Activated CD4-positive, alpha-beta T cell treated with anti-CD3 and anti-CD28 coated beads, Interleukin-2, amount 10 ng/mL, durations not matched to agents 7 days and 5 days (primary cell): ENCODE data around the gene RGS5. TPM values are rescaled to one million over a fixed set of nuclear protein-coding genes. Genes with fewer than 3 reads are reported as not detected.

ENCODE experiments used
- CTCF ChIA-PET: fragments of 350-600 bp; sonication (Branson Sonifier 250); formaldehyde crosslinking; loops from one replicate; lab custom pipeline; 2021; ENCODE audit warnings: antibody characterized with exemption; lab: Charles Lee
- POLR2A ChIA-PET: fragments of 350-600 bp; sonication (Branson Sonifier 250); formaldehyde crosslinking; loops from one replicate; lab custom pipeline; 2021; ENCODE audit warnings: antibody characterized with exemption; lab: Charles Lee
- DNase-seq: peaks from one replicate; pipeline ENCODE4 v3.0.0-alpha.2; 2020
- H3K27ac Mint-ChIP-seq: one replicate; pipeline ENCODE4 v1.8.0; 2021; ENCODE audit warnings: mild to moderate bottlenecking, moderate library complexity, mixed read lengths
- H3K27me3 Mint-ChIP-seq: one replicate; pipeline ENCODE4 v1.8.0; 2021; ENCODE audit warnings: mixed read lengths
- H3K36me3 Mint-ChIP-seq: one replicate; pipeline ENCODE4 v1.8.0; 2021; ENCODE audit warnings: low read depth, mixed read lengths
- H3K4me1 Mint-ChIP-seq: one replicate; pipeline ENCODE4 v1.8.0; 2021; ENCODE audit warnings: mixed read lengths
- H3K4me3 Mint-ChIP-seq: one replicate; pipeline ENCODE4 v1.8.0; 2021; ENCODE audit warnings: mild to moderate bottlenecking, moderate library complexity, mixed read lengths
- H3K9me3 Mint-ChIP-seq: one replicate; pipeline ENCODE4 v1.8.0; 2021; ENCODE audit warnings: mixed read lengths
- total RNA-seq, 2 experiments: library from RNA; stranded (reverse); gene quantifications; one replicate each; pipeline ENCODE4 v1.2.3, GENCODE V29; 2021

RGS5 gene
- total RNA-seq, 2 experiments from 2014 or later, result 2.2 to 2.5 TPM

GRCh38 chr1:163120372-163120771, 82.3 kb downstream of the RGS5 start:
- Mint-ChIP-seq H3K36me3 (no peaks in the 10 kb centered on the region), H3K4me1 (no peaks in the 10 kb centered on the region), H3K9me3 (no peaks in the 10 kb centered on the region), H3K4me3 (no peak overlapping the region), H3K27me3 (peaks cover 26% of the 10 kb centered on the region), H3K27ac (no peak overlapping the region)
- ChIA-PET POLR2A (no interaction called here), CTCF (no interaction called here)
- no peak for DNase-seq

GRCh38 chr1:163119707-163120106, 83.0 kb downstream of the RGS5 start:
- ChIA-PET CTCF (no interaction called here), POLR2A (no interaction called here)
- Mint-ChIP-seq H3K36me3 (no peaks in the 10 kb centered on the region), H3K27me3 (peaks cover 24% of the 10 kb centered on the region), H3K9me3 (no peaks in the 10 kb centered on the region), H3K4me1 (no peaks in the 10 kb centered on the region), H3K4me3 (no peak overlapping the region), H3K27ac (no peak overlapping the region)
- DNase-seq, result no peak

GRCh38 chr1:163115887-163116286, 86.8 kb downstream of the RGS5 start:
- H3K4me1 Mint-ChIP-seq, result no peaks in the 10 kb centered on the region
- DNase-seq, result no peak
- no peaks in the 10 kb centered on the region for H3K36me3 Mint-ChIP-seq
- CTCF ChIA-PET, result no interaction called here
- H3K27ac Mint-ChIP-seq, result no peak overlapping the region
- no peak overlapping the region for H3K4me3 Mint-ChIP-seq
- POLR2A ChIA-PET, result no interaction called here
- H3K9me3 Mint-ChIP-seq, result no peaks in the 10 kb centered on the region
- H3K27me3 Mint-ChIP-seq, result peaks cover 18% of the 10 kb centered on the region

GRCh38 chr1:163107655-163108054, 95.1 kb downstream of the RGS5 start:
- Mint-ChIP-seq H3K36me3 (no peaks in the 10 kb centered on the region), H3K27ac (no peak overlapping the region), H3K9me3 (no peaks in the 10 kb centered on the region), H3K4me3 (no peak overlapping the region), H3K4me1 (no peaks in the 10 kb centered on the region), H3K27me3 (peaks cover 8% of the 10 kb centered on the region)
- ChIA-PET CTCF (interaction anchor here (0.5 kb wide), 1 partner anchor 245 kb away, joined by 3 read pairs; no protein-coding TSS in a partner anchor), POLR2A (no interaction called here)
- DNase-seq, result no peak

- no peak for DNase-seq
- POLR2A ChIA-PET, result no interaction called here
- H3K27ac Mint-ChIP-seq, result no peak overlapping the region
- CTCF ChIA-PET, result no interaction called here
- no peaks in the 10 kb centered on the region for H3K4me1 Mint-ChIP-seq
- no peaks in the 10 kb centered on the region for H3K9me3 Mint-ChIP-seq
- no peaks in the 10 kb centered on the region for H3K36me3 Mint-ChIP-seq
- H3K27me3 Mint-ChIP-seq, result peaks cover 8% of the 10 kb centered on the region
- H3K4me3 Mint-ChIP-seq, result no peak overlapping the region
Observed at GRCh38 chr1:163106364-163106987, 96.2 kb downstream of the RGS5 start.

GRCh38 chr1:163104385-163105099, 98.2 kb downstream of the RGS5 start:
- Mint-ChIP-seq H3K4me3 (no peak overlapping the region), H3K27me3 (peaks cover 8% of the 10 kb centered on the region), H3K36me3 (no peaks in the 10 kb centered on the region), H3K9me3 (no peaks in the 10 kb centered on the region), H3K27ac (no peak overlapping the region), H3K4me1 (no peaks in the 10 kb centered on the region)
- ChIA-PET POLR2A (no interaction called here), CTCF (interaction anchor here (0.6 kb wide), 1 partner anchor 614 kb away, joined by 3 read pairs; no protein-coding TSS in a partner anchor)
- DNase-seq, result no peak

- POLR2A ChIA-PET, result no interaction called here
- no peak for DNase-seq
- Mint-ChIP-seq H3K36me3 (no peaks in the 10 kb centered on the region), H3K4me3 (no peak overlapping the region), H3K4me1 (no peaks in the 10 kb centered on the region), H3K27ac (no peak overlapping the region), H3K9me3 (no peaks in the 10 kb centered on the region), H3K27me3 (peaks cover 6% of the 10 kb centered on the region)
- CTCF ChIA-PET, result no interaction called here
Observed at GRCh38 chr1:163102590-163102989, 100.1 kb downstream of the RGS5 start.

- Mint-ChIP-seq H3K27ac (no peak overlapping the region), H3K27me3 (no peaks in the 10 kb centered on the region), H3K4me3 (no peak overlapping the region), H3K9me3 (no peaks in the 10 kb centered on the region), H3K36me3 (no peaks in the 10 kb centered on the region), H3K4me1 (no peaks in the 10 kb centered on the region)
- DNase-seq, result no peak
- ChIA-PET POLR2A (no interaction called here), CTCF (no interaction called here)
Observed at GRCh38 chr1:163095213-163095612, 107.5 kb downstream of the RGS5 start.

GRCh38 chr1:163094589-163094988, 108.1 kb downstream of the RGS5 start:
- Mint-ChIP-seq H3K27me3 (no peaks in the 10 kb centered on the region), H3K27ac (no peak overlapping the region), H3K9me3 (no peaks in the 10 kb centered on the region), H3K4me3 (no peak overlapping the region), H3K4me1 (no peaks in the 10 kb centered on the region), H3K36me3 (no peaks in the 10 kb centered on the region)
- CTCF ChIA-PET, result no interaction called here
- DNase-seq, result no peak
- POLR2A ChIA-PET, result no interaction called here

GRCh38 chr1:163094182-163094581, 108.5 kb downstream of the RGS5 start:
- Mint-ChIP-seq H3K4me1 (no peaks in the 10 kb centered on the region), H3K36me3 (no peaks in the 10 kb centered on the region), H3K4me3 (no peak overlapping the region), H3K27me3 (no peaks in the 10 kb centered on the region), H3K27ac (no peak overlapping the region), H3K9me3 (no peaks in the 10 kb centered on the region)
- ChIA-PET CTCF (no interaction called here), POLR2A (no interaction called here)
- no peak for DNase-seq

- Mint-ChIP-seq H3K27me3 (no peaks in the 10 kb centered on the region), H3K9me3 (no peaks in the 10 kb centered on the region), H3K4me1 (no peaks in the 10 kb centered on the region), H3K27ac (no peak overlapping the region), H3K36me3 (no peaks in the 10 kb centered on the region), H3K4me3 (no peak overlapping the region)
- no peak for DNase-seq
- ChIA-PET POLR2A (no interaction called here), CTCF (no interaction called here)
Observed at GRCh38 chr1:163093579-163093978, 109.1 kb downstream of the RGS5 start.

GRCh38 chr1:163093169-163093568, 109.5 kb downstream of the RGS5 start:
- ChIA-PET CTCF (no interaction called here), POLR2A (no interaction called here)
- Mint-ChIP-seq H3K4me1 (no peaks in the 10 kb centered on the region), H3K9me3 (no peaks in the 10 kb centered on the region), H3K36me3 (no peaks in the 10 kb centered on the region), H3K27ac (no peak overlapping the region), H3K4me3 (no peak overlapping the region), H3K27me3 (no peaks in the 10 kb centered on the region)
- no peak for DNase-seq
